ENCODE measurements around the gene RTP5.
A peak's percentile ranks its signal among the peaks of the same experiment; 100 is the strongest.

The RTP5 gene

DNA sequence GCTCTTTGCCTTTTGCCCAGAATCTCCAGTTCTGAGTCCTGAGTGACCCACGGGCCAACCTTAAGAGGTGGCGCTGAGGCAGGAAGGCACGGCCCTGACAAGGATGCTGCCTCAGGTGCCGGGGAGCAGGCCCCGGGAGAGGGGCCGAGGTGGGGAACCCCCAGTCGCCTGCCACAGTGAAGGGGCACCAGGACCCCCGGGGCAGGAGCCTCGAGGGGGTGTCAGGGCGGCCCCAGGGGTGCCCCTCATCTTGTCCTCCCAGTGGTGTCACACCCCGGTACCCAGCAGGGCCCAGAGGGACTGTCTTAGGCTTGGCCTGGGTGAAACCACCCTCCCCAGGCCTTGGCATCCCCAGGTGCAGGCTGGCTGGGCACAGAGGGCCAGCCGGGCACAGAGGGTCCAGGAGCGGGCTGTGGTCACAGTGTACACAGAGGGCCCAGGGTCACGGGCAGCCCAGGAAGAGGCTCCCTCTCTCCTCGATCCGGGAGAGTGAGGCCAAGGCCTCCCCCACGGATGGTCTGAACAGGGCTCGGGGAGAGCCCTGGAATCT, 11.9 kb upstream of the RTP5 start:
- DNase-seq (ENCODE audit: low read depth), result no peak

DNA sequence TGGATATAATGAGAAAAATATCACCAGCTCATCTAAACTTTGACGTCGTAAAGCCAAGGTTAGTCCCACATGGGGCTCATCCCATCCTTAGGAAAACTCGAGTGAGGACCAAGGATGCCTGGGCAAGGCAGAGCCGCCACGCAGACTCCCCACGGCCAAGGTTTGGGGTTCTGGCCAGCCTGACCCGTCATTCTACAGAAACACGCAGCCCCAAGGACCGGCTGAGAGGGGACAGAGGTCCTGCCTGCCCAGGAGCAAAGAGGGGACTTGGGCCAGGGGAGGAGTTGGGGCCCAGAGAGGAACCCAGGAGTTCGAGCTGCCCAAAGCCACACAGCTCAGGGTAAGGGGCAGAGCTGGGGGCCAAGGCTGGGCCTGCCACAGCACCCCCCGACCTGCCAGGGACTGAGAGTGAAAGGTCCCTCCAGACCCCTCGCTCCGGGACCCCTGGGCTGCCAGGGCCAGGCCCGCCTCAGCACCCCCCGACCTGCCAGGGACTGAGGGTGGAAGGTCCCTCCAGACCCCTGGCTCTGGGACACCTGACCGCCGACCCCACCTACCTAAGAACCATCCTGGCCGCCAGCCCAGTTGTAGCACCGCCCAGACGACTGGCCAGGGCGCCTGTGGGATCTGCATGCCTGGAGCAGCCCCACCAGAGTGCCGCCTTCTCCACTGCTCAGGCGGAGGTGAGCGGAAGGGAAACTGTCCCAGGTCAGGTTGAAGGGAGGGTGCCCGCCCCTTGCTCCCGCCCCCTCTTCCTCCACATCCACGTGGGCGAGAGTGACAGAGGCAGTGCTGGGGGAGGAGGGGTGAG, 11.1 kb upstream of the RTP5 start, which contains the start of gene PDCD1:
Gene PDCD1, minus strand, starts transcription at position 689 of the 811 bp plus-strand sequence. Its CDS starts 56 bp downstream, at position 633.
- peak; percentile 68 for DNase-seq (ENCODE audit: low read depth)

- no peak for DNase-seq (ENCODE audit: low read depth)
These were observed 10.5 kb upstream of the RTP5 start for GRCh38 chr2:241859017-241859435.

DNA sequence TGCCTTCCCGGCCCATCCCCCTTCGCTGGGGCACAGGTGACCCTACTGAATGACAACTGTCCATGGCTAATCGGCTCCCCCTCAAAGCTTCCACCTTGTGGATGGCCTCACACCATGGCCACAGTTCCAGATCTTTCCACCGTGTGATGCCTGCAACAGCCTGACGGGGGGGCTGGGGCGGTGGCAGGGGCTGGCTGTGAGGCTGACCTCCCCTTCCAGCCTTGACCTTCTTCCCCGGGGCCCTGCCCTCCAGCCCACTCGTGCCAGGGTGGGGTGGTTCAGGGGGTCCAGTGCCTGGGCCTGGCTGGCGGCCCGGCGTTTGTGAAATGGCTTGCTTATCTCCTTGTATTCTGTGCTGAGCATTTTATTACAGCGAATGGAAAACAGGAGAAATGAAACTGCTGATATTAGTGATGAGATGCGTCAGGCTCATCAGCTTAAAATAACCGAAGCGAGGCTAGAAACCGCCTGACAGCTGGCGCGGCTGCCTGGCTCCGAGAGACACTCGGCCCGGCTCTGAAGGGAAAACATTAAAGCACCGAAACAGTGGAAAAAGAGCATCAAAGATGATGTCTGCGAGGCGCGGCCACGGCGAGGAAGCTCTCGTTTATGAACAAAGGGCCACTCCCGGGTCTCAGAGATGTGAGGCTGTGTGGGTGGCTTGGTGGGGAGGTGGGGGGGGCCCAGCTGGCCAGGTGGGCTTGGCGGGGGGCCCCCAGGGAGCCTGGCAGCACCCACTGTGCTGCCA, 9.9 kb upstream of the RTP5 start:
- peak; percentile 50 for DNase-seq (ENCODE audit: low read depth)

DNA sequence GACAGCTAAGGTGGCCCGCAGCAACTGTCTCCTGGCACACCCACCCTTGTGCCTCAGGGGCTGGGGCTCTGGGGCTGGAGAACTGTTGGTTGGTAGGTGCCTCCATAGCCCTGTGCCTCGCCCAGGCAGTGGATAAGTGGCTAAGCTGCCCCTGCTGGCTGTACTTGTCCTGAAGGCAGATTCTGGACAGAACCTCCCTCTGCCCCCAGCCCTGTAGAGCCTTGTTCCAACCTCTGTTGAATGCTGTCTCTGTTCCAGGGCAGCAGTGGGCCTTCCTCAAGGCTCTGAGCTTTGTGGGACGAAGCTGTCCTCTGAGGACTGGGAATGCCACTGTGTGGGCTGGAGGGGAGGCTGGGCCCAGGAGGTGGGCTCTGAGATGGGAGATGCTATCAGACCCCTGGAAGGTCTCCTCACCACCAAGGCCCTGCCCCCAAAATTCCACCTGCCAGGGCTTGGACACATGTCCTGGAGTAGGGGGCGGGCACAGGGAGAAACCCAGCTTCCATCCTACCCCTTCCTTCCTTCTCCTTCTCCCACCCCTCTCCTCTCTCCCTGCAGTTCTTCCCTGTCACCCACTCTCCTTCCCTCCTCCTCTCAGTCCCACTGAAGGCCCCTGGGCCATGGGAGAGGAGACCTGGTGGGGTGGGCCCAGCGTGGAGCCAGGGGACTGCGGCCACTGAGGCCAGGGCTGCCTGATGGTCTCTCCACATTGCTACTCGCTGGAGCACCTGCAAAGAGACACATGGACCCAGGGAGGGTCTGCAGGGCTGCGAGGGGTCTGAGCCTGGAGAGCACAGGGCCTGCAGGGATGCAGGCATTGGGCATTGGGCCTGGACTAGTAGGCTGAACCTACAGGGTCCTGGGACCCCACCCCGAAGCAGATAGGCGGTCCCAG, 9.1 kb upstream of the RTP5 start:
- DNase-seq (ENCODE audit: low read depth), result no peak

GRCh38 chr2:241861264-241861663, 8.3 kb upstream of the RTP5 start:
- DNase-seq (ENCODE audit: low read depth), result no peak

GRCh38 chr2:241862093-241862492, 7.4 kb upstream of the RTP5 start:
- no peak for DNase-seq (ENCODE audit: low read depth)

DNA sequence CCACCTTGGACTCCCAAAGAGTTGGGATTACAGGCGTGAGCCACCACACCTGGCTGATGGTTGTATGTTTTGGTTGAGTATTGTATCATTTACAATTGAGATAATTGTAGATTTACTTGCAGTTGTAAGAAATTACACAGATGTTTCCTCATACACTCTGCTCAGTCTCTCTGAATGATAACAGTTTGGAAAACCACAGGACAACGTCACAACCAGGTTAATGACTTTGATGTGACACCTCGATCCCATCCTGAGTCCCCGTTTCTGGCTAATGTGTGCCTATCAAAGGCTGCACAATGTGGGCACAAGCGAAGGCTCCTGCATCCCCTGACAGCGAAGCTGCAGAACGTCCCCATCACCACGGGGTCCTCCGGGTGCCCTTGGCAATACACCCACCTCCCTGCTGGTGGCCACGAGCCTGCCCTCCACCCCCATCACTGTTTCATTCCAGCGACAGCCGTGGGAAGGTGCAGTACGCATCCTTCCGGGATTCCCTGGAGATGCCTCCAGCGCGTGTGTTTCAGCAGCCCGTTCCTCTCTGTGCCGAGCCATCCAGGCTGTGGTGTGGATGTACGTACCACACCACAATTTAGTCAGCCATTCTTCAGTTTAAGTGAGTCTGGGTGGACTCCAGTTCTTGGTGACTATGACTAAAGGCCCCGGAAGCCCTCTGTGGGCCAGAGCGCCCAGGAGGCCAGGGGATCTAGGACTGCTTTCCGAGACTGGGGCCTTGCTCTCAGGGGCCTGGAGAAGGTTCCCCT, 6.6 kb upstream of the RTP5 start:
- no peak for DNase-seq (ENCODE audit: low read depth)

GRCh38 chr2:241863536-241863954, 6.0 kb upstream of the RTP5 start:
- DNase-seq (ENCODE audit: low read depth), result peak; percentile 53

GRCh38 chr2:241864168-241864849, 5.2 kb upstream of the RTP5 start:
- DNase-seq (ENCODE audit: low read depth), result no peak

DNA sequence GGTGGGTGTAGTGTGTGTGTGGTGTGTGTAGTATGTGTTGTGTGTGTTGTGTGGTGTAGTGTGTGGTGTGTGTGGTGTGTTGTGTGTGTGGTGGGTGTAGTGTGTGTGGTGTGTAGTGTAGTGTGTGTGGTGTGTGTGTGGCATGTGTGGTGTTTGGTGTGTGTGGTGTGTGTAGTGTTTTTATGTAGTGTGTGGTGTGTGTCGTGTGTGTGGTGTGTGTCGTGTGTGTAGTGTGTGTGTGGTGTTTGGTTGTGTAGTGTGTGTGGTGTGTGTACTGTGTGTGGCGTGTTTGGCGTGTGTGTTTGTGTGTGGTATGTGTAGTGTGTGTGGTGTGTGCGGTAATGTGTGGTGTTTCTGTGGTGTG, 4.7 kb upstream of the RTP5 start:
- no peak for DNase-seq (ENCODE audit: low read depth)

- no peak for DNase-seq (ENCODE audit: low read depth)
These were observed 4.0 kb upstream of the RTP5 start for GRCh38 chr2:241865416-241865956.

- no peak for DNase-seq (ENCODE audit: low read depth)
These were observed 3.4 kb upstream of the RTP5 start for GRCh38 chr2:241865957-241866789.

DNA sequence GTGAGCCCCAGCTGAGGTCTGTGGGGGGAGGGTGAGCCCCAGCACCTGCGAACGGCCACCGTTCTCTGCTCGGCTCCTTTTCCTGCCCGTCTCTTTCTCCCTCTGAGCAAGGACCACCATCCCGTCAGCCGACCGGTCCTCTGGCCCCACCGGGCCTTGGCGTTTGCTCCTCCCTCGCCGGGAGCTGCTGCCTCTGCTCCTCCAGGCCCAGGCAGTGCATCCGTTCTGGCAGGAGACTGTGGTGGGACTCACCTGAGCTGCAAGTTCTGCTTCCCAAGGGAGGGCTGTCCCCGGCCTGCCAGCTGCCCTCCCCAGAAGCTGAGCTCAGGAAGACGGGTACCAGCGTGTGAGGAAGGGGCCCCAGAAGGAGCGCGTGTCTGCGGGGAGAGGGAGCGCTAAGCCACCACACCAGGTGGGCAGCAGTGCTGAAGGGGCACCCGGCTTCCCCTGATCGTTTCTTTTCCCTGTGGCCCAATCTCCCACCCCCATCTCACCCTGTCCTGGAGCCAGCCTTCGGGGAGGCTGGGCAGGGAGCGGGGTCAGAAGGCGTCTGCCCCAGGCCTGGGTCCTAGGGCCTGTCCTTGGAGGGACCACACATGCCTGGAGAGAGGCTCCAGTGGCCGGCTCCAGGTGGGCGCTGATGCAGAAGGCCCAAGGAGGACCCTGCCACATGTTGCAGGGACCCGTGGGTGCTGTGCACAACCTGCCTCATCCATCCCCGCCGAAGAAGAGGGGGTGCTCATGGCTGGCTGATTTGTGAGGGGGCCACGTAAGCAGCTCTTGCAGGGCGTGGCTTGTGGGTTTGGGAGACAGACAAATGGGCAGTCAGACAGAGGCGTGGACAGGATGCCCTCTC, 2.5 kb upstream of the RTP5 start:
- DNase-seq (ENCODE audit: low read depth), result no peak

DNA sequence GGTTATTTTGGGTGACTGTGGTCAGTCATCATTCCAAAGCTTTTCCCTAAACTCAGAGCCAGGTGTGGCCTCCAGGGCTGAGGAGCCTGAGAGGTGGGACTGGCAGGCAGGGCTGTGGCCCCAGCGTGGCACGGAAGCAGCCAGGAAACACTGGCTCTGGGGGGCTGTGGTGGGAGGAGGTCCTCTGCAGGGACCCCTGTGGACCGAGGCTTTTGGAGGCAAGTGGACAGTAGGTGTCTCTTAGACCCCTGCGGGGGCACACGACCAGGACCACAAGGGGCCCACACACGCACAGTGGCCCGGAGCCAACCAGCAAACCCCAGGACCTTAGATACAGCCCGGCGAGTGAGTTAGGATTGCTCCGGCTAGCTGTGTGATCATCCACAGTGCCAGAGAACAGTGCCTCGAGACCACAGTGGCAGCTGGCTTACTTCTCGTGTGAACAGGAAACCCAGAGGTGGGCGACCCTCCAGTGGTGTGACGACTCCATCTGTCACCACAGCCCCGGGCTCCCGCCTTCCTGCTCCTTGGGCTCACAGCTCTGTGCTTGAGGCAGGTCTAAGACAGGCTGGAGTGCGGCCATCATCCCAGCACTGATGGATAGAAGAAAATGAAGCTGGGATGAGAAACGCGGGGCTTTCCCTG, 1.6 kb upstream of the RTP5 start:
- peak; percentile 58 for DNase-seq (ENCODE audit: low read depth)

DNA sequence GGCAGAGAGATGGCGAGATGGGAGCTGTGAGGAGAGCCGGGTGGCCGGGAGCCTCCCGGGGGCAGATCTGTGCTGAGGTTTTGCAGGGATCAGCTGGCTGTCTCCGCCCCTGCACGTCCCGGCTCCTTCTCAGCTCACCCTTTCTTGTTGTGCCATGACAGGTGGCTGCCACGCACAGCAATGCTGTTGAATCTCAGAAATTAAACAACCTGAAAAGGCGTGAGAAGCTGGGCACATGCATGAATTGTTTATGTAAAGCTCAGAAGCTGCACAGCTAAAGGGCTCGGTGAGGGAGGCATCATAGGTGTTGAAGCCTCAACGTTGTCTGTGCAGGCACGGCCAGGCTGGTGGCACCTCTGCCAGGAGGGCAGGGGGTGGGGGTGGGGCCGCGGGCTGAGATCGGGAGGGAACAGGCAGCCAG, 858 bp upstream of the RTP5 start:
- DNase-seq (ENCODE audit: low read depth), result no peak

- no peak for DNase-seq (ENCODE audit: low read depth)
These were observed 582 bp downstream of the RTP5 start for GRCh38 chr2:241870081-241870541.
